Heart left ventricle (tissue), 16 donors: ENCODE results near the gene BCL11A. TPM values are rescaled to one million over a fixed set of nuclear protein-coding genes. Genes with fewer than 3 reads are reported as not detected.

ENCODE experiments used
- ATAC-seq, 4 donors: fragments of 200-7000 bp; cut with Tn5 transposase; one replicate each; pipeline ENCODE4 v1.9.1; 2020 to 2022; ENCODE audit warnings: moderate library complexity in 4 of 4, mild to moderate bottlenecking in 3 of 4, moderate number of reproducible peaks in 1 of 4
- DNase-seq, 5 donors: peaks; one replicate each; pipeline ENCODE4 v3.0.0-alpha.2; 2020
- H3K27ac ChIP-seq, 12 donors: fragments of 200-600 bp; sonication (generic) in 4 of 12; one replicate each; pipeline versions ENCODE4 v1.5.0 to v1.8.0; 2016 to 2022; ENCODE audit warnings: mild to moderate bottlenecking in 2 of 12
- H3K27me3 ChIP-seq, 9 donors: fragments of 200-600 bp; sonication (generic) in 2 of 9; one replicate each; pipeline versions ENCODE4 v1.5.1 to v1.8.0; 2016 to 2022; ENCODE audit warnings: mild to moderate bottlenecking in 3 of 9
- H3K36me3 ChIP-seq, 9 donors: fragments of 200-600 bp; sonication (generic) in 2 of 9; one replicate each; pipeline versions ENCODE4 v1.5.0 to v1.8.0; 2018 to 2022; ENCODE audit warnings: mild to moderate bottlenecking in 2 of 9
- H3K4me1 ChIP-seq, 12 donors: fragments of 200-600 bp; sonication (generic) in 4 of 12; one replicate each; pipeline versions ENCODE4 v1.5.0 to v1.8.0; 2016 to 2022; ENCODE audit warnings: mild to moderate bottlenecking in 3 of 12
- H3K4me3 ChIP-seq, 12 donors: fragments of 200-600 bp; sonication (generic) in 4 of 12; one replicate each; pipeline versions ENCODE4 v1.5.0 to v1.8.0; 2017 to 2022; ENCODE audit warnings: mild to moderate bottlenecking in 9 of 12, moderate library complexity in 4 of 12
- H3K9me3 ChIP-seq, 12 donors: fragments of 200-600 bp; sonication (generic) in 4 of 12; one replicate each; pipeline versions ENCODE4 v1.5.0 to v1.8.0; 2016 to 2022; ENCODE audit warnings: mild to moderate bottlenecking in 1 of 12
- CTCF ChIP-seq, 12 donors: fragments of 200-600 bp; sonication (generic) in 4 of 12; IDR thresholded peaks; one replicate each; pipeline versions ENCODE4 v1.5.0 to v1.8.0; 2018 to 2022; ENCODE audit warnings: antibody characterized with exemption in 12 of 12, mild to moderate bottlenecking in 5 of 12
- POLR2A ChIP-seq, 2 donors: fragments of 450-650 bp; IDR thresholded peaks; one replicate each; pipeline ENCODE4 v1.6.1; 2017; ENCODE audit warnings: antibody characterized with exemption in 2 of 2, mild to moderate bottlenecking in 2 of 2, moderate library complexity in 2 of 2
- WGBS, 4 donors: extraction: QIAGEN DNeasy Blood & Tissue Kit in 2 of 4; methylation state at CpG; one replicate each; pipeline versions ENCODE4 v1.1.5 to v1.1.7; 2013 to 2018; 5-methylcytosine and 5-hydroxymethylcytosine counted together
- intact Hi-C, 10 donors: fragments of 100-400 bp; cut with DNase I; formaldehyde crosslinking; loops; one replicate each; pipeline versions ENCODE4 v1.11.1 to v1.14.2; 2022
- long read RNA-seq, 3 donors: library from polyadenylated mRNA; unstranded; transcript quantifications; one replicate each; pipeline ENCODE4 v2.0.0, GENCODE V29; 2020 to 2021
- polyA plus RNA-seq, 2 donors: library from polyadenylated mRNA; stranded (reverse); fragments of 200-250 nt; gene quantifications; one replicate each; pipeline ENCODE4 v1.2.3, GENCODE V29; 2013
- total RNA-seq, 9 donors: library from RNA; depleted of rRNA in 2 of 9; stranded (reverse); fragments of >200 nt in 2 of 9; fragmentation: NEBNext Ultra II Directional in 3 of 9; extraction: Animal tissue kit (Norgen Biotek cat#: 25700) in 3 of 9; gene quantifications; one replicate each; pipeline versions ENCODE4 v1.1.0 to v1.2.4, GENCODE V29; 2016 to 2023
- donor health status: ischemic (EF 13 %, LVEDD 7.1; RV severe dilation, severe dysfunction).
- donor health status: healthy with polysubstance abuse.
- donor health status: DM: no; HTN: yes; CAD: no.
- donor health status: DM: no; HTN: no; CAD: no.
- donor health status: ischemic (EF 25% LVEDD 6.9; RV normal size, moderate dysfunction).
- donor health status: ischemic (EF 25% LVEDD 5.7; RV mildly dilated, moderate dysfunction).
- donor health status: healthy.
- donor health status: DM: yes; HTN: yes; CAD: no.
- donor health status: ischemic (EF 35%, LVEDD 5.7; RV mildly dilated, moderate dysfunction).
- donor health status: nonischemic (EF 11% LVEDD 7.7; RV severe dilation, severe dysfunction).
- donor health status: DM: yes; HTN: yes; CAD: no.
- donor health status: PGD.
- donor health status: ischemic (EF 29% LVEDD 5.4; RV normal size, mild dysfunction).
- donor health status: nonischemic (EF 23%, LVEDD 6.1; RV moderate dilation, normal function).

BCL11A gene
- total RNA-seq: 10 to 100 TPM in 8 of 9 donors, 1 to 10 TPM in 1; 9.2 to 31.9 (median 22.4) TPM
- 10 to 100 TPM in 1 of 2 donors, 1 to 10 TPM in 1; 5.6 to 18.9 TPM for polyA plus RNA-seq
- long read RNA-seq, donor 1, partial matches to known transcripts: 4 of 10 reads
- long read RNA-seq, donor 1, other reads (novel, unspliced or antisense): 5 of 10 reads
- long read RNA-seq, donor 2, full-length matches to known transcripts: 16 of 20 reads
- long read RNA-seq, donor 2, partial matches to known transcripts: 1 of 20 reads
- long read RNA-seq, donor 2, other reads (novel, unspliced or antisense): 3 of 20 reads
- long read RNA-seq, donor 3, partial matches to known transcripts: 3 of 10 reads
- long read RNA-seq, donor 3, other reads (novel, unspliced or antisense): 4 of 10 reads

- peak; percentile 64 to 66 (median 64) for ATAC-seq
- H3K36me3 ChIP-seq: no peaks in the 10 kb centered on the region
- peak within 1 kb of the TSS; percentile 25 to 89 (median 72) for H3K27ac ChIP-seq
- H3K4me3 ChIP-seq: peak within 1 kb of the TSS; percentile 54 to 80 (median 68)
- intact Hi-C loops: loop anchor here in 8 of 10 donors (5.0 to 10.0 kb wide), 9 partner anchors 56 to 1529 kb away; no protein-coding TSS in a partner anchor
- TF ChIP-seq CTCF (IDR thresholded peaks at IDR 0.05) (no peak), POLR2A (IDR thresholded peaks at IDR 0.05) (peak in 1 of 2 donors; percentile 21)
- no peaks in the 10 kb centered on the region for H3K9me3 ChIP-seq
- peaks cover 0 to 78% (median 34%) of the 10 kb centered on the region in 12 donors for H3K4me1 ChIP-seq
- peaks cover 17 to 89% (median 71%) of the 10 kb centered on the region in 9 donors for H3K27me3 ChIP-seq
- DNase-seq: peak; percentile 67 to 84 (median 71)
- WGBS, 4 donors: 0 to 2% (median 1%) methylated on average over 33 to 35 of the region's 35 CpGs
Observed at GRCh38 chr2:60553495-60554073, at the start of gene BCL11A. TSS of gene BCL11A (minus strand) at chr2:60553654. CDS start at chr2:60553270, 384 bp downstream.

GRCh38 chr2:60602828-60603532 is 49.5 kb upstream of the BCL11A start:
- no peak for ATAC-seq
- Histone ChIP-seq H3K27ac (no peak overlapping the region), H3K4me1 (no peaks in the 10 kb centered on the region), H3K27me3 (peaks cover 0 to 14% (median 0%) of the 10 kb centered on the region in 9 donors), H3K4me3 (no peak overlapping the region), H3K9me3 (peaks cover 0 to 7% (median 0%) of the 10 kb centered on the region in 12 donors), H3K36me3 (no peaks in the 10 kb centered on the region)
- intact Hi-C loops: no loop called here
- TF ChIP-seq CTCF (IDR thresholded peaks at IDR 0.05) (no peak), POLR2A (IDR thresholded peaks at IDR 0.05) (no peak)
- 61 to 73% (median 69%) methylated on average over 12 of the region's 12 CpGs for WGBS, 4 donors
- no peak for DNase-seq

- ATAC-seq (no peak), DNase-seq (no peak)
- intact Hi-C loops: no loop called here
- Histone ChIP-seq H3K4me1 (no peaks in the 10 kb centered on the region), H3K4me3 (no peak overlapping the region), H3K27ac (no peak overlapping the region), H3K9me3 (peaks cover 0 to 7% (median 0%) of the 10 kb centered on the region in 12 donors), H3K36me3 (no peaks in the 10 kb centered on the region), H3K27me3 (peaks cover 0 to 14% (median 0%) of the 10 kb centered on the region in 9 donors)
- WGBS, 4 donors: 73 to 80% (median 75%) methylated on average over 6 of the region's 6 CpGs
- TF ChIP-seq POLR2A (IDR thresholded peaks at IDR 0.05) (no peak), CTCF (IDR thresholded peaks at IDR 0.05) (no peak)
Observed at GRCh38 chr2:60602388-60602787, 48.9 kb upstream of the BCL11A start.

- WGBS, 4 donors: 82 to 90% (median 85%) methylated on average over 3 of the region's 3 CpGs
- Histone ChIP-seq H3K4me3 (no peak overlapping the region), H3K4me1 (no peaks in the 10 kb centered on the region), H3K36me3 (no peaks in the 10 kb centered on the region), H3K27me3 (peaks cover 0 to 5% (median 0%) of the 10 kb centered on the region in 9 donors), H3K27ac (no peak overlapping the region), H3K9me3 (peaks cover 0 to 12% (median under 1%) of the 10 kb centered on the region in 12 donors)
- ATAC-seq: no peak
- no peak for TF ChIP-seq POLR2A (IDR thresholded peaks at IDR 0.05)
- TF ChIP-seq CTCF (IDR thresholded peaks at IDR 0.05): no peak
- DNase-seq: no peak
- intact Hi-C loops: no loop called here
Observed at GRCh38 chr2:60598271-60598670, 44.8 kb upstream of the BCL11A start.
